Adrenal gland (tissue), 12 donors: ENCODE measurements around the gene TACR1. TPM values are rescaled to one million over a fixed set of nuclear protein-coding genes. Genes with fewer than 3 reads are reported as not detected.
"Not testable (repeated sequence)": the region's sequence is repeated elsewhere in the genome, so short reads cannot be mapped to it uniquely, and the experiment has no call there.

Source experiments
- DNase-seq, 7 donors: peaks; one replicate each; pipeline ENCODE4 v3.0.0-alpha.2; 2019 to 2020
- H3K27ac ChIP-seq, 5 donors: fragments of 200-600 bp; sonication (generic) in 4 of 5; 1 replicate in 3 of 5; 2 replicates in 2 of 5; pipeline versions ENCODE4 v1.5.1 to v1.8.0; 2016 to 2020; ENCODE audit warnings: mild to moderate bottlenecking in 1 of 5
- H3K27me3 ChIP-seq: fragments of 200-600 bp; 2 replicates; pipeline ENCODE4 v1.8.0; 2021
- H3K36me3 ChIP-seq, 2 donors: fragments of 200-600 bp; replicated peaks in 1 of 2; 1 replicate in 1 of 2; 2 replicates in 1 of 2; pipeline versions ENCODE4 v1.5.1 to v1.8.0; 2018 to 2022
- H3K4me1 ChIP-seq, 2 donors: fragments of 200-600 bp; replicated peaks in 1 of 2; 1 replicate in 1 of 2; 2 replicates in 1 of 2; pipeline versions ENCODE4 v1.5.1 to v1.8.0; 2018 to 2021
- H3K4me3 ChIP-seq, 4 donors: fragments of 200-600 bp; sonication (generic) in 3 of 4; one replicate each; pipeline ENCODE4 v1.5.1; 2016 to 2018
- H3K9me3 ChIP-seq, 3 donors: fragments of 200-600 bp; sonication (generic) in 1 of 3; replicated peaks in 1 of 3; 1 replicate in 2 of 3; 2 replicates in 1 of 3; pipeline versions ENCODE4 v1.5.1 to v1.8.0; 2016 to 2021
- CTCF ChIP-seq, 6 experiments: fragments of 450-650 bp in 4 of 6; fragments of 200-600 bp in 2 of 6; sonication (generic) in 1 of 6; IDR thresholded peaks; 1 replicate in 5 of 6; 2 replicates in 1 of 6; pipeline versions ENCODE4 v1.5.1 to v1.8.0; 2016 to 2021; ENCODE audit warnings: antibody characterized with exemption in 6 of 6, mild to moderate bottlenecking in 2 of 6, moderate library complexity in 1 of 6
- POLR2A ChIP-seq, 2 donors: fragments of 450-650 bp; IDR thresholded peaks; one replicate each; pipeline ENCODE4 v1.6.1; 2017; ENCODE audit warnings: antibody characterized with exemption in 2 of 2, mild to moderate bottlenecking in 2 of 2, moderate library complexity in 1 of 2
- whole genome bisulfite sequencing, 4 donors: extraction: QIAGEN DNeasy Blood & Tissue Kit in 2 of 4; methylation state at CpG; one replicate each; pipeline versions ENCODE4 v1.1.5 to v1.1.7; 2013 to 2017; 5-methylcytosine and 5-hydroxymethylcytosine counted together
- intact Hi-C, 2 donors: fragments of 100-400 bp; cut with DNase I; formaldehyde crosslinking; loops; one replicate each; pipeline versions ENCODE4 v1.14.1 to v1.15.0; 2022 to 2023
- polyA plus RNA-seq, 3 donors: library from polyadenylated mRNA; stranded (reverse); fragments of 200-250 nt in 2 of 3; fragments of 350-450 nt in 1 of 3; fragmentation: Illumina TruSeq in 1 of 3; extraction: RNeasy Lipid Tissue Mini Kit (QIAGEN cat#74804) in 1 of 3; gene quantifications; one replicate each; pipeline ENCODE4 v1.2.3, GENCODE V29; 2013 to 2014
- total RNA-seq, 9 donors: library from RNA; depleted of rRNA in 4 of 9; stranded (reverse); fragments of >200 nt in 4 of 9; fragments of 120-200 nt in 1 of 9; fragmentation: NEBNext Ultra II Directional in 1 of 9; extraction: Animal tissue kit (Norgen Biotek cat#: 25700) in 1 of 9; gene quantifications; one replicate each; pipeline versions ENCODE4 v1.1.0 to v1.2.4, GENCODE V29; 2013 to 2023
- donor health status: healthy with polysubstance abuse.
- donor health status: Bipolar disorder and iron deficiency.
- donor health status: DM: yes; HTN: yes; CAD: no.
- donor health status: DM: no; HTN: no; CAD: no.
- donor health status: DM: no; HTN: no; CAD: no.
- donor health status: DM: yes; HTN: yes; CAD: no.

Gene TACR1
- total and polyA plus RNA-seq, 12 donors: 0.15 to 1.9 (median 0.41) TPM; not detected in 1

DNA sequence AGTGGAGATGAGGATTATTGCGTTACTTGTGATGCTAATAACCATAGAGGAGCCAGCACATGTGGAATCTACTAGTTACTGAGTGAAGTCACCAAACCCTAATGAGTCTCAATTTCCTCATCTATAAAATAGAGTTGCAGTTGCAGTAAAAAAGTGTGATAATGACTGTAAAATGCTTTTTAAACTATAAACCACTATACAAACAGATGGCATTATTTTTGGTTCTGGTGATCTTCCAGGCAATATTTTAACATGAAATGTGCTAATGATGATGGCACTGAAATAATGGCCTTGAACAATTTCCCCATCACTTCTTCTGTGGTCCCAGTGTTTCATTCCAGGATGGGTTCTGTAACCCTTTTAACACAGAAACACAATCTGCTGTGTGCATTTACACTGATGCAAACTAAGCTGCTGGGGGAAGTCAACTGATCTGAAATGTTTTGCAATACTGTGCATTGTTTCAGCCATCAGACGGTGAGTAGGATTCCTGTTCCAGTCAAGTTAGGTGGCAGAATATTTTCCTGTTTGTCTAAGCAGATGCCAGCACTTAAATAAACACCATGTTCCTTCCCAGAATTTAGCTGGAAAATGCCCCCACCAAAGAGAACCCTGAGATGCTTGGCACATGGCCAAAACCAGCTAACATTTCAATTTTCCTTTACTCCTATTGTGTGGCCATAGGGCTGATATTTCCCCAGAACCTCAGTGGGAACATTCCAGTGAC is 52.6 kb downstream of the TACR1 start:
- Histone ChIP-seq H3K36me3 (no peaks in the 10 kb centered on the region), H3K4me3 (no peak overlapping the region), H3K27ac (no peak overlapping the region), H3K4me1 (no peaks in the 10 kb centered on the region), H3K27me3 (no peaks in the 10 kb centered on the region), H3K9me3 (no peaks in the 10 kb centered on the region)
- 67 to 85% (median 81%) methylated on average over 2 of the region's 2 CpGs for WGBS, 4 donors
- TF ChIP-seq POLR2A (IDR thresholded peaks at IDR 0.05): no peak
- no peak for TF ChIP-seq CTCF (IDR thresholded peaks at IDR 0.05)
- peak in 1 of 7 donors; percentile 23 for DNase-seq
- intact Hi-C loops: no loop called here

DNA sequence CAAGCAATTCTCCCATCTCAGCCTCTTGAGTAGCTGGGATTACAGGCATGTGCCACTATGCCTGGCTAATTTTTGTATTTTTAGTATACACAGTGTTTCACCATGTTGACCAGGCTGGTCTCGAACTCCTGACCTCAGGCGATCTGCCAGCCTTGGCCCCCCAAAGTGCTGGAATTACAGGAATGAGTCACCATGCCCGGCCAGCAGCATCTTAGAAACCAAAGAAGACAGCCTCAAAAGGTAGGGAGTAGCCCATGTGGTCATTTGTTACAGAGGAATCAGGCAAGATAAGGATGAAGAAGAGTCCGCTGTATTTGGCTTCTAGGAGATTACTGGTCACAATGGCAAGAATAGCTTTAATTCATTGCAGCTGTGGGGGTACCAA is 53.1 kb downstream of the TACR1 start:
- H3K27me3 ChIP-seq, H3K9me3 ChIP-seq, H3K4me3 ChIP-seq, intact Hi-C loops, H3K4me1 ChIP-seq, DNase-seq, H3K27ac ChIP-seq, H3K36me3 ChIP-seq: not testable (repeated sequence)
- WGBS, 4 donors: 81 to 92% (median 85%) methylated on average over 4 of the region's 4 CpGs

GRCh38 chr2:75142081-75142480 is 57.2 kb downstream of the TACR1 start:
- H3K27ac ChIP-seq: no peak overlapping the region
- no peaks in the 10 kb centered on the region for H3K9me3 ChIP-seq
- H3K36me3 ChIP-seq: no peaks in the 10 kb centered on the region
- 81 to 94% (median 87%) methylated on average over 3 of the region's 3 CpGs for WGBS, 4 donors
- H3K4me1 ChIP-seq: no peaks in the 10 kb centered on the region
- TF ChIP-seq POLR2A (IDR thresholded peaks at IDR 0.05) (no peak), CTCF (IDR thresholded peaks at IDR 0.05) (no peak)
- no peak for DNase-seq
- H3K4me3 ChIP-seq: no peak overlapping the region
- H3K27me3 ChIP-seq: no peaks in the 10 kb centered on the region
- intact Hi-C loops: no loop called here

DNA sequence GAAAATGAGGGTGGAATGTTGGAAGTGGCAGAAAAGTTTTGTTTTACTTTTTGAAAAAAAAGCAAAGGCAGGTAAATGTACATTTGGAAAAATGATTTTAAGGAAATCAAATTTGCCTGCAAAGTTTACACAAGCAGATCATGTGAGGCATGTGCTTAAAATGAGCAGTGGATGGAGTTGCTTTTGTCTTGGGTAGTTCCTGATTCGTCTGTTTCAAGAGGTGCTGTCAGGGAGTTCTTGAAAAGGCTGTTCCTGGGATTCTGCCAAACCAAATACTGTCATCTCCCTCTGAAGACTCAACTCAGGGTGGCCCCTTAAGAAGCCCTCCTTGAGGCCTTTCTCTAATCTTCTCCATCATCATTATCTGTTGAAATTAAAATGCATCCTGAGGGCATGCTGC is 59.0 kb downstream of the TACR1 start:
- no peaks in the 10 kb centered on the region for H3K36me3 ChIP-seq
- H3K27me3 ChIP-seq: no peaks in the 10 kb centered on the region
- no peaks in the 10 kb centered on the region for H3K9me3 ChIP-seq
- no peak for DNase-seq
- H3K27ac ChIP-seq: no peak overlapping the region
- no peak for TF ChIP-seq POLR2A (IDR thresholded peaks at IDR 0.05)
- no peak for TF ChIP-seq CTCF (IDR thresholded peaks at IDR 0.05)
- WGBS, 4 donors: 5 to 57% (median 45%) methylated on average over 1 of the region's 1 CpG
- intact Hi-C loops: no loop called here
- no peak overlapping the region for H3K4me3 ChIP-seq
- H3K4me1 ChIP-seq: no peaks in the 10 kb centered on the region

DNA sequence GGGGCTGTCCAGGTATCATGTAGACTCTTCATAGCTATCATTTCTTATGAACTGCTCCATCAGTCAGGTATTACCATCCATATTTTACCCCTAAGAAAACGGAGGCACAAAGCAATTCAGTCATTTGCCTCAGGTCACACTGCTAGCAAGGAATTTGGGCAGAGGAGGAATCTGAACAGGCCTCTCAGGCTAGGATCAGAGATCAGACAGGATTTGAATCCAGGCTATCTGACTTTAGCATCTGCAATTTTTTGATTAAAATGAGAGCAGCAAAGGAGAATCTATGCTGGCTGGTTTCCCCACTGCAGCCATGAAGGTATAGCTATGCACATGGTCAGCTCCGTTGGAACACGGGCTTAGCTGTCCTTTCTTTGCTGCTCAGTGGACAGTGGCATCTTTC is 60.1 kb downstream of the TACR1 start:
- no peak for DNase-seq
- TF ChIP-seq POLR2A (IDR thresholded peaks at IDR 0.05) (no peak), CTCF (IDR thresholded peaks at IDR 0.05) (no peak)
- Histone ChIP-seq H3K36me3 (no peaks in the 10 kb centered on the region), H3K4me1 (peaks cover 0 to 6% of the 10 kb centered on the region in 2 donors), H3K27me3 (no peaks in the 10 kb centered on the region), H3K9me3 (no peaks in the 10 kb centered on the region), H3K4me3 (no peak overlapping the region), H3K27ac (no peak overlapping the region)
- intact Hi-C loops: no loop called here
- WGBS, 4 donors: 75 to 82% (median 79%) methylated on average over 3 of the region's 3 CpGs
